KMS-11 (cell line): ENCODE measurements around the gene HAPLN2.

Experiments used
- H2AFZ ChIP-seq: fragments of 200-600 bp; sonication (generic); 2 replicates; pipeline ENCODE4 v1.6.1; 2016; ENCODE audit warnings: antibody characterized with exemption, mixed run types, low read depth
- H3K27ac ChIP-seq: fragments of 200-600 bp; sonication (generic); 2 replicates; pipeline ENCODE4 v1.6.1; 2016; ENCODE audit warnings: mild to moderate bottlenecking, mixed run types
- H3K27me3 ChIP-seq: fragments of 200-600 bp; sonication (generic); 2 replicates; pipeline ENCODE4 v1.6.1; 2017; ENCODE audit warnings: mild to moderate bottlenecking, low read depth, mixed run types, moderate library complexity; ENCODE audit not compliant: insufficient read depth
- H3K36me3 ChIP-seq: fragments of 200-600 bp; sonication (generic); 2 replicates; pipeline ENCODE4 v1.6.1; 2017; ENCODE audit warnings: mild to moderate bottlenecking, mixed run types; ENCODE audit not compliant: insufficient read depth
- H3K4me1 ChIP-seq: fragments of 200-600 bp; sonication (generic); 2 replicates; pipeline ENCODE4 v1.6.1; 2016; ENCODE audit warnings: mild to moderate bottlenecking, low read depth, mixed run types; ENCODE audit not compliant: poor library complexity, severe bottlenecking
- H3K4me2 ChIP-seq: fragments of 200-600 bp; sonication (generic); 2 replicates; pipeline ENCODE4 v1.7.0; 2016; ENCODE audit warnings: mild to moderate bottlenecking, mixed run types
- H3K4me3 ChIP-seq: fragments of 200-600 bp; sonication (generic); IDR thresholded peaks from 2 replicates; pipeline ENCODE4 v1.6.1; 2017; ENCODE audit warnings: low read depth, low read length, mixed read lengths; ENCODE audit not compliant: insufficient read depth
- H3K79me2 ChIP-seq: fragments of 200-600 bp; sonication (generic); 2 replicates; pipeline ENCODE4 v1.6.1; 2016; ENCODE audit warnings: low read depth, mixed run types; ENCODE audit not compliant: insufficient read depth
- H3K9ac ChIP-seq: fragments of 200-600 bp; sonication (generic); 2 replicates; pipeline ENCODE4 v1.6.1; 2016; ENCODE audit warnings: mild to moderate bottlenecking, mixed run types
- H4K20me1 ChIP-seq: fragments of 200-600 bp; sonication (generic); 2 replicates; pipeline ENCODE4 v1.6.1; 2016; ENCODE audit warnings: mild to moderate bottlenecking, mixed run types; ENCODE audit not compliant: insufficient read depth
- TF ChIP-seq, protein P1 (sequence below): fragments of 200-600 bp; sonication (generic); conservative IDR thresholded peaks from 2 replicates; pipeline ENCODE4 v1.6.1; 2017; ENCODE audit warnings: low read depth, mild to moderate bottlenecking, antibody characterized with exemption, low read length, moderate library complexity, mixed read lengths

The HAPLN2 gene

DNA sequence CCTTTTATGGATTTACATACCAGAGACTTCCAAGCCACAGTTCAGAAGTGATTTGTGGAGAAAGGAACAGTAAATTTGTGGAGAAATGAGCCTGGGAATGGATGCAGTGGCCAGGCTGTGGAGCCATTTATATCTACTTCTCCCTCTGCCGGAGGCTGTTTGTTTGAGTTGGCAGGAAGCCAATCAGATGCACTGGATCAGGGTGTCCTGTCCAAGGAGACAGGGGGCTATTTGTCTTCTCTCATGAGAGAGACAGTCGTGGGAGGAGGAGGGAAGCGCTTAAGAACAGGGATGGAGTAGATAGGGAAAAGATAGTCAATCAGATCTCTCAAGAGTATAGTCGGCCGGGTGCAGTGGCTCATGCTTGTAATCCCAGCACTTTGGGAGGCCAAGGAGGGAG is 2.8 kb upstream of the HAPLN2 start:
- H3K4me2 ChIP-seq, result no peak overlapping the region
- H3K27me3 ChIP-seq, result peaks cover 99% of the 10 kb centered on the region
- no peaks in the 10 kb centered on the region for H3K36me3 ChIP-seq
- no peak overlapping the region for H2AFZ ChIP-seq
- no peak overlapping the region for H3K9ac ChIP-seq
- H3K79me2 ChIP-seq, result no peaks in the 10 kb centered on the region
- TF ChIP-seq, protein P1, sequence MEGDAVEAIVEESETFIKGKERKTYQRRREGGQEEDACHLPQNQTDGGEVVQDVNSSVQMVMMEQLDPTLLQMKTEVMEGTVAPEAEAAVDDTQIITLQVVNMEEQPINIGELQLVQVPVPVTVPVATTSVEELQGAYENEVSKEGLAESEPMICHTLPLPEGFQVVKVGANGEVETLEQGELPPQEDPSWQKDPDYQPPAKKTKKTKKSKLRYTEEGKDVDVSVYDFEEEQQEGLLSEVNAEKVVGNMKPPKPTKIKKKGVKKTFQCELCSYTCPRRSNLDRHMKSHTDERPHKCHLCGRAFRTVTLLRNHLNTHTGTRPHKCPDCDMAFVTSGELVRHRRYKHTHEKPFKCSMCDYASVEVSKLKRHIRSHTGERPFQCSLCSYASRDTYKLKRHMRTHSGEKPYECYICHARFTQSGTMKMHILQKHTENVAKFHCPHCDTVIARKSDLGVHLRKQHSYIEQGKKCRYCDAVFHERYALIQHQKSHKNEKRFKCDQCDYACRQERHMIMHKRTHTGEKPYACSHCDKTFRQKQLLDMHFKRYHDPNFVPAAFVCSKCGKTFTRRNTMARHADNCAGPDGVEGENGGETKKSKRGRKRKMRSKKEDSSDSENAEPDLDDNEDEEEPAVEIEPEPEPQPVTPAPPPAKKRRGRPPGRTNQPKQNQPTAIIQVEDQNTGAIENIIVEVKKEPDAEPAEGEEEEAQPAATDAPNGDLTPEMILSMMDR, result no peak
- no peak overlapping the region for H3K27ac ChIP-seq
- no peak overlapping the region for H3K4me3 ChIP-seq
- H4K20me1 ChIP-seq, result no peaks in the 10 kb centered on the region
- peaks cover 9% of the 10 kb centered on the region for H3K4me1 ChIP-seq

DNA sequence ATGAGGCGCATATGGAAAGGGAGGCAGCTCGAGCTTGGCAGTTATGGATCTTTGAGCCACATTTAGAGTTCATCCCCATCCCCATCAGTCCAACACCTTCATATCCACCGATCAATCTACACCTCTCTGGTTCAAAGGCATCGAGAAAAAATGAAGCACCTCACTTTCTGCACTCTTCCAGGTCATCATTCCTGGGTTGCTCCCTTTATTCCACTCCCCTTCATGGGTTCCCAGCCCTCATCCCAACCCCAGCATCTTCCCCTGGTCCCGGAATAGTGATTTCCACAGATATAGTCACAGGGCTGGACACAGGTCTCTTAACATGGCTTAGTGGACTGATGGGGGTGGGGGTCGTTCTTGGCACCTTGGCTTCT is 354 bp downstream of the HAPLN2 start:
- Histone ChIP-seq H3K4me2 (no peak overlapping the region), H3K79me2 (no peaks in the 10 kb centered on the region), H3K9ac (no peak overlapping the region), H3K27me3 (peaks cover 100% of the 10 kb centered on the region), H3K4me3 (no peak overlapping the region), H3K27ac (no peak overlapping the region), H3K4me1 (peaks cover 9% of the 10 kb centered on the region), H2AFZ (no peak overlapping the region), H4K20me1 (no peaks in the 10 kb centered on the region), H3K36me3 (no peaks in the 10 kb centered on the region)
- TF ChIP-seq, protein P1, result peak; percentile 12; the same call in 1 of the 2 replicates

DNA sequence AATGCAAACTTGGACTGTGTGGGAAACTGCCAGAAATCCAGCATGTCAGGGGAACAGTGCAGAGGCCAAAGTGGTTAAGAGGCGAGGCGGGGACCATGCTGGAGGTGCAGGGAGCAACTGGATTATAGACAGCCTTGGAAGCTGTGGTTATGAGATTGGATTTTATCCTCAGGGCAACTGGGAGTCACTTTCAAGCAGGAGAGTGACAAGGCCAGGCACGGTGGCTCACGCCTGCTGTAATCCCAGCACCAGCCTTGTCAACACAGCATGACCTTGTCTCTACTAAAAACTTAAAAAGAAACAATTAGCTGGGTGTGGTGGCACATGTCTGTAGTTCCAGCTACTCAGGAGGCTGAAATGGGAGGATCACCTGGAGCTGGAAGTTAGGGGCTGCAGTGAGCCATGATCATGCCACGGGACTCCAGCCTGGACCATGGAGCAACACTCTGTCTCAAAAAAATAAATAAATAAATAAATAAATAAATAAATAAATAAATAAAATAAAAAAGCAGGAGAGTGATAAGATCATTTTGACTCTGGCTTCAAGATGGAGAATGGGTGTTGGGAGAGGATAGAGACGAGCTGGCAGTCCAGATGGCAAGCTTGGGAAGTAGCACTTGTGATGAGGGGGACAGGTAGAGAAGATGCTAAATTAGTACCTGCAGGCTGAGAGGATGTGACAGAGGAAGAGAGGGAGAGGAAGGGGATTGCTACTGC is 3.5 kb downstream of the HAPLN2 start:
- no peak overlapping the region for H3K27ac ChIP-seq
- no peak overlapping the region for H3K9ac ChIP-seq
- H4K20me1 ChIP-seq, result no peaks in the 10 kb centered on the region
- H3K4me2 ChIP-seq, result no peak overlapping the region
- peaks cover 97% of the 10 kb centered on the region for H3K27me3 ChIP-seq
- TF ChIP-seq, protein P1, result no peak
- no peak overlapping the region for H2AFZ ChIP-seq
- H3K36me3 ChIP-seq, result no peaks in the 10 kb centered on the region
- H3K79me2 ChIP-seq, result no peaks in the 10 kb centered on the region
- H3K4me3 ChIP-seq, result no peak overlapping the region
- peaks cover 12% of the 10 kb centered on the region for H3K4me1 ChIP-seq

GRCh38 chr1:156623946-156624813 is 5.0 kb downstream of the HAPLN2 start:
- TF ChIP-seq, protein P1, result no peak
- Histone ChIP-seq H4K20me1 (no peaks in the 10 kb centered on the region), H3K27me3 (peaks cover 95% of the 10 kb centered on the region), H3K36me3 (no peaks in the 10 kb centered on the region), H3K79me2 (no peaks in the 10 kb centered on the region), H3K4me2 (no peak overlapping the region), H3K4me3 (no peak overlapping the region), H2AFZ (no peak overlapping the region), H3K27ac (no peak overlapping the region), H3K9ac (no peak overlapping the region), H3K4me1 (peaks cover 12% of the 10 kb centered on the region)
